Posterior vena cava (tissue), 2 donors: ENCODE data around the gene TFPT. TPM values are rescaled to one million over a fixed set of nuclear protein-coding genes. Genes with fewer than 3 reads are reported as not detected.

Source experiments
- DNase-seq: peaks from one replicate; pipeline ENCODE4 v3.0.0-alpha.2; 2020; ENCODE audit warnings: low spot score
- intact Hi-C, 2 donors: fragments of 100-400 bp; cut with DNase I; formaldehyde crosslinking; loops; one replicate each; pipeline versions ENCODE4 v1.14.1 to v1.14.2; 2022 to 2023
- total RNA-seq, 2 donors: library from RNA; stranded (reverse); fragmentation: NEBNext Ultra II Directional; extraction: Animal tissue kit (Norgen Biotek cat#: 25700); gene quantifications; one replicate each; pipeline ENCODE4 v1.2.1, GENCODE V29; 2021
- donor health status: DM: yes; HTN: yes; CAD: no.
- donor health status: DM: yes; HTN: yes; CAD: no.

Gene TFPT
- total RNA-seq, 2 donors from 2014 or later = 13.3 to 14.8 TPM

GRCh38 chr19:54152267-54152666, 36.8 kb upstream of the TFPT start:
- intact Hi-C loops = loop anchor here in 1 of 2 donors (10.0 kb wide), 1 partner anchor 237 kb away; no protein-coding TSS in a partner anchor
- DNase-seq = no peak

GRCh38 chr19:54151362-54152035, 36.0 kb upstream of the TFPT start:
- no peak for DNase-seq
- intact Hi-C loops = loop anchor here in 1 of 2 donors (10.0 kb wide), 1 partner anchor 237 kb away; no protein-coding TSS in a partner anchor

- DNase-seq = no peak
- intact Hi-C loops = no loop called here
Observed at GRCh38 chr19:54149021-54149812, 33.8 kb upstream of the TFPT start.

- intact Hi-C loops = no loop called here
- DNase-seq = no peak
Observed at GRCh38 chr19:54148158-54148557, 32.7 kb upstream of the TFPT start.

GRCh38 chr19:54147676-54148075, 32.2 kb upstream of the TFPT start:
- intact Hi-C loops = no loop called here

GRCh38 chr19:54145541-54146158, 30.2 kb upstream of the TFPT start:
- DNase-seq = no peak
- intact Hi-C loops = no loop called here

More at GRCh38 chr19:54147676-54148075, 32.2 kb upstream of the TFPT start:
- DNase-seq = no peak

GRCh38 chr19:54142166-54142780, 26.8 kb upstream of the TFPT start:
- intact Hi-C loops = no loop called here
- no peak for DNase-seq

GRCh38 chr19:54141356-54141755, 25.9 kb upstream of the TFPT start:
- DNase-seq = no peak
- intact Hi-C loops = no loop called here

- no peak for DNase-seq
Observed at GRCh38 chr19:54138489-54139256, 23.2 kb upstream of the TFPT start.

GRCh38 chr19:54137699-54138488, 22.4 kb upstream of the TFPT start, which contains the start of gene CNOT3:
Gene CNOT3, plus strand, starts transcription at chr19:54137762. Its CDS starts 5,217 bp downstream, at chr19:54142979.
- intact Hi-C loops = no loop called here
- DNase-seq = no peak

More at GRCh38 chr19:54138489-54139256, 23.2 kb upstream of the TFPT start:
- intact Hi-C loops = no loop called here

- intact Hi-C loops = no loop called here
- DNase-seq = peak; percentile 100
Observed at GRCh38 chr19:54136864-54137698, 21.6 kb upstream of the TFPT start.

- DNase-seq = no peak
- intact Hi-C loops = no loop called here
Observed at GRCh38 chr19:54136086-54136863, 20.8 kb upstream of the TFPT start.

- DNase-seq = no peak
- intact Hi-C loops = no loop called here
Observed at GRCh38 chr19:54133957-54134590, 18.6 kb upstream of the TFPT start.

- intact Hi-C loops = no loop called here
- DNase-seq = no peak
Observed at GRCh38 chr19:54133312-54133956, 18.0 kb upstream of the TFPT start.

- intact Hi-C loops = no loop called here
- DNase-seq = no peak
Observed at GRCh38 chr19:54129617-54129996, 14.2 kb upstream of the TFPT start.
